Activated CD8-positive, alpha-beta memory T cell treated with anti-CD3 and anti-CD28 coated beads, Interleukin-2, amount 50 U/mL, for 1 hour (primary cell): ENCODE measurements around the gene TLX3.
"Not testable (repeated sequence)": the region's sequence is repeated elsewhere in the genome, so short reads cannot be mapped to it uniquely, and the experiment has no call there.

Experiments used
- DNase-seq: peaks from one replicate; pipeline ENCODE4 v3.0.0-alpha.2; 2020; ENCODE audit errors: extremely low read depth

Gene TLX3

DNA sequence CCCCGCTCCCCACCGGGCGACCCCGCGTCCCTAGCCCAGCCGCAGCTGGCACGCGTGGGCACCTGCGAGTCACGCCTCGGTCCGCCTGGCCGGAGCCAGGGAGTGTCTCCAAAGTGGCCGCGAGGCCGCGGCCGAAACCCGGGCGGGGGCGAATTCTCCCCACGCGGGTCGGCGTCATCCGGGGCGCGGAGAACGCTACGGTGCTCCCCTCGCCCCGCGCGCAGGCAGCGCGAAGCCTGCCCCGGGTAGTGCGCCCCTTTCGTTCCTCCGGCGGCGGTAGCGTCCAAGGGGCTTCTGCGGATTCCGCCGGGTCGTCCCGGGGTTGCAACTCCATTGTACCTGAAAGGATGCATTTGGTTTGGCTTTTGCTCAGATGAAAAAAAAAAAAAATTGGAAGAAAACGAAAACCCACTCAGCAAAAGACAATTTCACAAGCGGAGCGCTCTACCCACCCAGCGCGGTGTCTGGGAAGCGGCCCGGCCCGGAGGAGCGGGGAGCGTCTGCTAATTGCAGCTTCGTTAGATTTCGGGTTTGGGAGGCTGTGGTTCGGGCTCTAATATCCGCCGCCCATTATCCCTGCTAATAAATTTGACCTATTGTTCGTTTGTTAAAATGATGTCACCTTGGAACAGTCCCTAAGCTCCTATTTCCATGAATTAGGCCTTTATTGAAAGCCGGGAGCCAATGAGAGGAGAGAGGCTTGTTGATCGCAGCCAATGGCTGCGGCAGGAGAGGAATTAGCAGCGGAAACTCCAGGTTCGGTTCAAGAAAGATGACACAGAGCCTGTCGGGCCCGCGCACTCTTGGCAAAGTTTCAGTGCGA lies at the start of gene TLX3:
Gene TLX3, plus strand, starts transcription at position 796 of the 823 bp plus-strand sequence. CDS start 118 bp downstream, outside the sequence.
- DNase-seq: no peak

DNA sequence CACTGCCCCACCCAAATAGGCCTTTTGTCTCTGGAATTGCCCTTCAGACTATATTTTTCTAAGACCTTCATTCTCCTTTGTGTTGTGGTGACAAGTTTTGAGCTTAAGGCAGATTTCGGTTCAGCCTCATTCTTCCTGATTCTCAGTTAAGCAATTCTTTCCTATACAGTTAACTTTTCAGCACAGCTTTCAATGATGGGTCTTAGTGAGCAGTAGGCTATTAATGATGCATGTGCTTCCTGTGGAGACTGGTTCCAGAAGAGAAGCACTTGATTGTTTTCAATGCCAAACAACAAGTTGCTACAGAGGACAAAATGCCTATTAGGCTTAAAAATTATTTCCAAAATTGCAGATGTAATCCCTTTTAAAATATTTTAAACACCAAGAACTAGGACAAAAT lies 47.7 kb upstream of the TLX3 start:
- DNase-seq: no peak

DNA sequence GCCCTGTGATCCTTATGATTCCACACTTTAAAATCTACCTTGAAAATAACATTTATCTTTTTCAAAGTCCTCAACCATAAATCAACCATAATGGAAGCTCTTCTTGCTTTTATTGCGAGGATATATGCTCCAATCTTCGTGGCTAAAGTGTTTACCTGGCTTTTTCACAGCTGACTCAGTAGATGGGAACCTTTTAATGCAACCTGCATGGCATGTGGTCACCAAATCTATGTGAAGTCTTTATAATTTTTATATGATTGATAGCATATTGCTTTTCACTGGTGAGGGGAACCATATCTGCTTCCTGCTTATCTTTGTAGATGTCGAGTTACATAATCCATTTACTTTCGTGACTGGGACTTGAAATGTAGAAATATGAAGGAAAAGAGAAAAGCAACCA lies 47.1 kb upstream of the TLX3 start:
- DNase-seq: no peak

DNA sequence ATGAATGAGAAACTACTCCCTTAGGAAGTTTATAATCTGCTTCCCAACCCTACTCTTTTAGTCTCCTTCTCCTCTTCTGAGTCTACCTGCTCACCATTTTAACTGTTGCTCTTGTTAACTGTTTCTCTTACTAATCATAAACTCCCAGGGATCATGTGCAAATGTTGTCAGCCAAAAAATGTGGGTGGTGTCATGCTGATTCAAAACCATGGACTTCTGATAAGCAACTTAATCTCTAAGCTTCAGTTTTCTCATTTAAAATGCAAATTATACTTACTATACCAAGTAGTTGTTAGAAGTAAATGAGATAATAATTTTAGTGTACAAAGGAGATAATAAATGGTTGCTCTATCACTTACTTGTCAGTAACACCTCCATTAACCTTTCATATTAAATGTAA lies 45.9 kb upstream of the TLX3 start:
- no peak for DNase-seq

DNA sequence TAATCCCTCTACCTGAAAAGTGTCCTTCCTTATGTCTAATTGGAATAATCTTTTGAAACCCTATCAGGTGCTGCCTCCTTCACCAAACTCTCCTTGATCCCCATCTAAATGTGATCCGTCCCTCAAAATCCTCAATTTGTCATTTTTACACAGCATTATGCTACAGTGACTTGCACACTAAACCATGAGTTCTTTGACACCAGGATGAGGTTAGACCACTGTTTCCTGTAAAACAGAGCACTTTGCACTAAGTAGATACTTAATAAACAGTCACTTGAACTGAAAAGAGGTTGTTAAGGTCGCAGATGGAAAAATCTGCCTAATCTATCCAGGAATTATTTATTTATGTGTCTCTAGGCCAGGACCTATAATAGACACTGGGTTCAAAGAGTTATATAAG lies 44.2 kb upstream of the TLX3 start:
- DNase-seq: no peak

DNA sequence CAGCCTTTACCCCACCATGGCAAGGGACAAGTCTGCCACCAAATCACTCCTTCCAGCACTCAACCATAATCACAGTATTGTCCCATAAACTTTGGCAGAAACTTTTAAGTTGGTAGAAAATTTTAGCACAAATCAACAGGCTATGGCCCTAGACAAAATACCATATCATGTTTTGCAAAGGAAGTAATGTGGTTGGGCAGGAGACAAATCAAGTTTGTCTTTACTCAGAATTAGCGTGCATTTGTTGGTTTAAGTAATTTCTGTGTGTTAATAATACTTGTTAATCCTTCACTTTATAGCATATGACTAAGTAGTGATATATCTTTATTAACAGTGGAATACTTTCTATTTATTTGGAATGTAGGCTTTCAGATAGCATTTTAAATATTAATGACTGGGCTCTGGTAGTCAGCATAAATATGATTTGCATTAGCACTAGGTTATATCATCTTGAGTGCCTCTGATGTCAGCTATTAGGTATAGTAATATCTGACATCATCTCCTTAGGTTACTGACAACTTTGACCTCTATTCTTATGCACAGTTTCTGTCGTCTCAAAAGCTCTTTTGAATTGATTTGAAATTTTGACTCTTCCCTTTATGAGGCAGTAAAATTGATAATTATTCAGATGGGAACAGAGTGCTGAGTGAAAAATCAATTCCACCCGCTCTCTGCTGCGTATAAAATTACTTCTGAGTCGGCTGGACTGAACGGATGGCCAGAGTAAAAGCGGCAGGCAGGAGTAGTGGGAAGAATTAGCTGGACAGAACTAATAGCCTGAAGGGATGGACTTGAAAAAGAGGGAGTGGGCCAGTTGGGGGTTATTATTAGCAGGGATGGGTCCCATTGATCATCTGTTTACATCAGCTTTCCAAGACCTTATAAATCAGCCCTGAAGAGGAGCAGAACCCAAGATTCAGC lies 40.1 kb upstream of the TLX3 start:
- DNase-seq: no peak

DNA sequence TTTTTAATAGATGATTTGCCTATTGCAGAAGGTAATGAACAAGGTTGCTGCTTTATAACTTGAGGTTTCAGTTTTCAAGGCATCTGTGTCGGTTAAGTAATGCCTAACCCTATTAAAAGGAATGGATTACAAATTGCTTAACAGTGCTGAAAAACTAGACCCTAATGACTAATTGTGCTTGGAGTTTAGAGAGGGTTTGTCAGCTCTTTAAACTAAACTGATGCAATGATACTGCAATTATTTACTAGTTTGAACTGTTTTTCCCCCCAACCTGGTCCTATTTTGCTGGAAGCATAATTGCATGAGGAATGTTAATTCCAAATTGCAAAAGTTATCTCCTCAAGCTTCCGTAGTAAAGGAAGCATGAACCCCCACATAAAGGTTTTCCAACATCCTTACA lies 39.3 kb upstream of the TLX3 start:
- DNase-seq: no peak

DNA sequence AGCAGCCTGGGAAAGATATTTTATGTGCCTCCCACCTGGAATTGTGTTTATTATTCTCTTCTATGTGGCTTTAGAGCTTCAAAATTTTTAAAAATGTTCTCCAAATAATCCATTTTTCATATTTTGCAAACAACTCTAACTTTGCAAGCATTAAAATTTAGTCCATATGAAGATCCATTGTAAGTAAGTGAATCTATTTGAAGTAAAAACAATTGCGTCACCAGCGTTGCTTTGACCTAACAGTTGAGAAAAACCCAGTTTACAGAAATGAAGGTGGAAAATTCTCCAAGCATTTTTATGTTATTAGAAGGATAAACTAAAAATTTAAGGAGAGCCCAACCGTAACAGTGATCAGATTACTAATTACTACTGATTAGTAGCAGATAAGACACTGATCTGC lies 38.9 kb upstream of the TLX3 start:
- no peak for DNase-seq

DNA sequence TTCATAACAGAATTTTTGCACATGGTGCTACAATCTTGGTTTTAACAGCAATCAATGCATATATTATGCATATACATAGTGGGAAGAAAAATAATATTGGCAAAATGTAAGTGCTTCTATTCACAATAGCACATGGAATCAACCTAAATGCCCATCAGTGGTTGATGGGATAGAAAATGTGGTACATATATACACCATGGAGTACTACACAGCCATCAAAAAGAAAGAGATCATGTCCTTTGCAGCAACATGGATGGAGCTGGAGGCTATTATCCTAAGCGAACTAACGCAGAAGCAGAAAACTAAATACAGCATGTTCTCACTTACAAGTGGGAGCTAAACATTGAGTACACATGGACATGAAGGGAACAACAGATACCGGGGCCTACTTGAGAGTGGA lies 37.2 kb upstream of the TLX3 start:
- DNase-seq: no peak

DNA sequence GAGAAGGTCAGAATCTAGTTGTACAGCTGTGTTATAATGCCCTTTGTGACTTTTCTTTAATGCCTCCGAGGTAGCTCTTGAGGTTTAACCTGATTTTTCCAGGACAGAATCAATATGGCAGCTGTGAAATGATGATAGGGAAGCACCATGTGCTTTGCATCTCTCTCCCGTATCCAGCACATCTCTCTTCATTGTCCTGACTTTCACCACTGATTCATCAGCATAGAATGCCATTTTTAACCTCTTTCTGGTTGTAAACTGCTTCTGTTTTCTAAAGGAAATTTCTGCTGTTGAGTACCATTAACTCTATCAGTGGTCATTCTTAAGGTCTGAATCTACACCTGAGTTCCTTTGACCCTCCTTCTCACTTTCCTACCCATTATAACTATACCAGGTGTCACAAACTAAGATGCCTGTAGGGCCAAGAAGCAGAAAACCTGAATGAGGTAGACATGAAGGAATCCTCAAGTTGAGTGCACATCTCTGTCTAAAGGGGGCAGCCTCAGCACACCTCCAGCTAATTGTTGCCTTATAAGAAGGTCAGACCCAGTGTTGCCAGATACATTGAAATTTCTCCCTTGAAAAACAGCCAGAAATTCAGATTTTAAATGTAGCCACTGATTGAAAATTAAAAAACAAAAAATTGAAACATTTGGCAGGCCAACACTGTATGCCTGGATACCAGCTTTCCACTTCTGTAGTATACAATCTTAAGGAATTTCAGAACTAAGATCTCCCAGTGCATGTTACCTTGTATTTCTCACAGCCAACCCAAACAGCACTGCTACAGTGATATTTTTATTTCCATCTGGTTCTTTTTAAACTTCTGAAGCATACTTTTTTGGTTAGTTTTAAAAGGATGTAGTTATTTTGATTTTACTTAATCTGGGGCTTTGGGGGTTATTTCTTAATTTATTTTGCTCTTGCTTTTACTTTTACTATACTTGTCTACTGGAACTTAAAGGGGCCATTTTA lies 35.8 kb upstream of the TLX3 start:
- no peak for DNase-seq

DNA sequence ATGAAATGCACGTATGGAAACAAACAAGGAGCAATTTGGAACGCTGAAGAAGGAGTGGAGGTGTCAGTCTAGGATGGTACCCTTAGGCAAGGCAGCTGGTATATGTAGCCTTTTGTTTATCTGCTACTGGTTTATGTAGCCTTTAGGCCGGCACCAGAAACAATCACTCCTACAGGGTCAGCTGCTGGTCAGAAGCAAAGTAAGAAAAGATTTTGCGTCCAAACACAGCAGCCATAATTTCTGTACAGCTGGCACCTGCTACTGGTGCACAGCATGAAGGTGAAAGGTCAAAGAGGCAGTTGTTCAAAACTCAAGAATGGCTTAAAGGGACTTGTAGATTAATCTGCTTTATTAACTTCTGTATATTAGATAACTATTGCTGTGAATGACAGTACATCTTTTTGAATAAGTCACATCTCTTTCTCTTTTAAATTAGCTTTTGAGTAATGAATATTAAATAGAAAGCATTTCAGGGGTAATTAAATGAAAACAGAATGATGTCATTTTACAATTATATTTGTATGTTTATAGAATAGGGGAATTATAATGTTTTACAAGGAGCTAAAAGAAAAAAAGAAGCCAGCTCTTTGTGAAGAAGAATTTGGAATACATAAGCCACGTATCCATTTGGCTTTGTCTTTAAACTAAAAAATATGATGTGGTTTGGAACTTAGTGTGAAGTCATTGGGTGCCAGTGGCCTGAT lies 33.1 kb upstream of the TLX3 start:
- no peak for DNase-seq

DNA sequence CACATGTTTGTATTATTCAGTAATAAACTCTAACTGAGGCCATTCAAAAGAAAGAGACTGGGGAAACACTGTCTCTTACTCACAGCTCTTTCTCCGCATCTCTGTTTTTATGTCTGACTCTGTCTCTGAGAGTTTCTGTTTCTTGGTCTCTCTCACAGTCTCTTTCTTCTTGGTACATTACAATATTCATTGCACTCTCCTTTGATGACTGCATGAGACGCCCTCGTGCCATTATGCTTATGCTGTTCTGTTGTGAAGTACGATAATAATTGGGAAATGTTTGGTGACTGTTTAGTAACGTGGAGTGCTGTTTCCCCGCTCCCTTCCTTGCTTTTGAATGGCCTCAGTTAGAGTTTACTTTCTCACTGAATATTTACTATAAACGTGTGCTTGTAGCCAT lies 25.3 kb upstream of the TLX3 start:
- DNase-seq: no peak

DNA sequence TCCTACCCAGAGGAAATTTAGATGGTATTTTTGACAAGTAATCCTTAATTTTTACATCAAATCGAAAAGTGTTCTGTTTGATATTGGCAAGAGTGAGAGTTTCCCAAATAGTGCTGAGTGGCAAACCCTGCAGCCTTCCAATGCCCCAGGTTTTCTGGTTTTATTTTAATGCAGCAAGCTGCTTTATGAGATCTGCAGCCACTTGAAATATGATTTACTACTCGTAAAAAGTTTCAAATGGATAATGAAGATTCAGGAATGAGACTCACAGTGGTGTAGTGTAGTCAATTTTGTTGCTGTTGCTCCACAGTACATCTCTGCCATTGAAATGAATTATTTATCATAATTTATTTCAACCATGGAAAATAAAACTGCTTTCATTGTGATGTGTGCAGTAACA lies 23.6 kb upstream of the TLX3 start:
- DNase-seq: no peak

DNA sequence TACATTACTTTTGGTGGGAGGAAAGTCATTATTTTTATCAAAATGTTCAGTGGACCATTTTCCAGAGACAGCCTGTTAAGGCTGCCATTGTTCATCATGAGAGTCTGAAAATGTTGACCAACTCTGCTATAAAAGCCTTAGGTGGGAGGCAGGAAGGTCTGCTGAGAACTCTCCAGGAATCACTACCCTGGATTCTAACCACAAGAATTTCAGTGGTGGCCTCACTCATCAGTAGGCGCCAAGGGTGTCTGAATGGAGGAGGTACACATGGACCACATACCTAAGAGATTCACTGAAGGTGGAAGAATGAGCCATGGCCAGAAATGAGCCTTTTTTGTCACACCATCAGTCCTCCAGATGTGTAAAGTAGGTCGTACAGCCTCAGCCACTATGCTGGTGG lies 21.0 kb upstream of the TLX3 start:
- DNase-seq: no peak

DNA sequence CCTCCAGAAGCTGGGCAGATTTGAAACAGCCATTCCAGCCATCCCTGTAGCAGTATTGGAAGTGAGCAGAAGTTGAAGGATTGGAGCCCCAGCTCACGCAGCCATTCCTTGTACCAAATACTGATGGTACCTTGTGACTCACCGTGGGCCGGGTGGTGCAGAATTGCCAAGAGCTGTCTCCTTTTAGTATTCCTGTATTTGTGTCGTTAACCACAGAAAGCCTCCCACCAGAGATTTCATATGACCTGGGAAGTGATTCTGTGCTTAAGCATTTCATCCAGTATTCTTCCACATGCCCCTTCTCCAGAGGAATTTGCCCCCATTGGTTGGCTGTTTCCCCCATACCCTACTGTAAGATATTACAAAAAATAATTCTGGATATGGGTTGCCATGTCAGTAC lies 17.7 kb upstream of the TLX3 start:
- DNase-seq: no peak

DNA sequence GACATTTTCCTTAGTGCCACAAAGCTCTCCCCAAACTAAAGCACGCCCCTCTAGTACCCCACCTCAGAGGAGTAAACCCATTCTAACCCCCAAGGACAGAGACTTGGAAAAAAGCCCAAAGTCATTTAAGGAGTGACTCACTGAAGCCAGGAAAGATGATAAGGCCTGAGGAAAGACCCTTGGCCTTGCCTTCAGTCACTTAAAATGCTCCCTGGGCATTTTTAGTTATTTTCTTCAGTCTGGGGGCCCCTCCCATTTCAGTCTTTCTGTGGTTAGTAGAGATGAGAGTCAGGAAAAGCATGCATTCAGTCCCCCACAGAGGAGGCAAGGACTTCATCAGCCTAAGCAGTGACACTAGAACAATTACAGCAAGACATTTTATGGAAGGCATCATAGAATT lies 13.7 kb upstream of the TLX3 start:
- DNase-seq: no peak

DNA sequence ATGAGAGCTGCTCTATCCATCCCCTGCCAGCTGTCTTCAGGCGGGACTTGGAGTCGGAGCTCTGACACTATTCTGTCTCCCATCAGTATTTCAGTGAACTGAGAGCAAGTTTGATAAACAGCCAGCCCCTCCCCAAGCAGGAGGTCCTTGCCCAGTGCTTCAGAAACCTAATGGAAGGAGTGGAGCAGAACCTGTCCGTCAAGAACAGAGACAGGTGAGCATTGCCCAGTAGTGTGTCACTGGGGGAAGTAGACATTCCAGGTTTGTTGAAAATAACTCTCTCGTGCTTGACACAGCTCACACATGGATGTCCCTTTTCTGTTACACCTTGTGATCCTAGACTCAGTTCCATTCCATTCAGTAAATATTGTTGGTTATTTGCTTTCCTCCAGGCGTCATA lies 13.2 kb upstream of the TLX3 start:
- no peak for DNase-seq

DNA sequence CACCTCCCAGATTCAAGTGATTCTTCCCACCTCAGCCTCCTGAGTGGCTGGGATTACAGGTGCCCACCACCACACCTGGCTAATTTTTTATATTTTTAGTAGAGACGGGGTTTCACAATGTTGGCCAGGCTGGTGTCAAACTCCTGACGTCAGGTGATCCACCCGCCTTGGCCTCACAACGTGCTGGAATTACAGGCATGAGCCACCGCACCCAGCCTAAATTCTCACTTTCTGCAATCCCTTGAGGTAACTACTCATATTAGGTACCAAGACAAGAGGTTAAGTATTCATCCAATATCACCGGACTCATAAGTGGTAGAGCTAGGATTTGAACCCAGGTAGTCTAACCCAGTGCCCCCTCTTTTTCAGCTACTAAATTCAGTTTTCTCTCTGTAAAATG lies 11.1 kb upstream of the TLX3 start:
- DNase-seq: not testable (repeated sequence)

DNA sequence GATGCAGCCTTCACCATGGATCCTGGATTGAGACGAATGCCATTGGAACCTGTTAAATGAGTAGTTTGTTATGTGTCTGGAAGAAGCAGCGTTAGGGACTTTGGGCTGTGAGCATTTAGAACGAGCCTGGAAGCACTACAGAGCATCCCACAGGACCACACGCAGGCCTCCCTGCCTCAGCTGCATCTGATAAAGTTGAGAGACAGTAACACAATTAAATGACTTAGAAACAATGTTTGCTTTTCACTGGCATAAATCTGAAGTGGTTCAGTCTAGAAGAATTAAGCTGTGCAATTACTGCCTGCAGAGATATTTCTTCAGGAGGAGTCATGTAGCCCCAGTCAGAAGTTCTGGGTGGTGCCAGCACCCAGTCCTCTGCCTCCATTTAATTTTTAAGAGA lies 9.8 kb upstream of the TLX3 start:
- DNase-seq: no peak

DNA sequence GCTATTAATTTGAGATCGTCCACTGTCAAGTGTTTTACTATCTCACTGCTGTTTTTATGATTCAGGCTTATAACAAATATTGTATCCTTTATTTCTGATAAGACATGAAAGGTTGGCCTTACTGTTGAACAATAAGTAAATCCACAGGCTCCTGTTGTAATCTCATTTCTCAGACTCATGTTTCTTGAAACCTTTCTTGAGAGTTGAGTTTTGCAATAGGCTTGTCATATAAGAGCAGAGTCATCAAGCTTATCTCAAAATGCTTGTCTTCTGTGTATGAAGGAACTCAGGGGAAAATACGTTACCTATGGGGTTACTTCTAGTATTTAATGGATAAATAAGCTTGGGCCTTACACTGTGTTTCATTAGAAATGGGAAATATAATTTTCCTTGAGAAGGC lies 9.2 kb upstream of the TLX3 start:
- DNase-seq: no peak

DNA sequence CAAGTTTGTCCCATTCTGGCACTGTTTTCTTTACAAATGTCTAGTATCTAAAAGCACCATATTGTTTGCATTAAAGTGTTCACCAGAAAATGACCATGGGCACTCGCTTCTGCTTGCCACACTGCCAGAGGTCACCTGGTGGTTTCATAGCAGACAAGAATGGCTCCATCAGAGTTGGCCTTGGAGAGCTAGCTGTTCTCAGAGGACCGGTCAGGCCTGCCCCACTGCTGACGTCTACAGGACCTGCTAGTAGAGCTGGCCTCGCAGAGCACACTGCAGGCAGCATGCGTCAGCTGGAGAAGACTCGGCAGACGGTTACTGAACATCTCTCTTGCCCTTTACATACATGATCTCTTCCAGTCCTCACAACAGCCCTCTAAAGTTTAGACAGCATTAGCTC lies 8.7 kb upstream of the TLX3 start:
- DNase-seq: no peak
